Activated gamma-delta T cell treated with Interleukin-2 at 50 U/mL for 16 hours (primary cell): ENCODE results near the gene SEC14L1.
A peak's percentile ranks its signal among the peaks of the same experiment; 100 is the strongest.

Experiments
- DNase-seq: peaks from one replicate; pipeline ENCODE4 v3.0.0-alpha.2; 2020

Gene SEC14L1

DNA sequence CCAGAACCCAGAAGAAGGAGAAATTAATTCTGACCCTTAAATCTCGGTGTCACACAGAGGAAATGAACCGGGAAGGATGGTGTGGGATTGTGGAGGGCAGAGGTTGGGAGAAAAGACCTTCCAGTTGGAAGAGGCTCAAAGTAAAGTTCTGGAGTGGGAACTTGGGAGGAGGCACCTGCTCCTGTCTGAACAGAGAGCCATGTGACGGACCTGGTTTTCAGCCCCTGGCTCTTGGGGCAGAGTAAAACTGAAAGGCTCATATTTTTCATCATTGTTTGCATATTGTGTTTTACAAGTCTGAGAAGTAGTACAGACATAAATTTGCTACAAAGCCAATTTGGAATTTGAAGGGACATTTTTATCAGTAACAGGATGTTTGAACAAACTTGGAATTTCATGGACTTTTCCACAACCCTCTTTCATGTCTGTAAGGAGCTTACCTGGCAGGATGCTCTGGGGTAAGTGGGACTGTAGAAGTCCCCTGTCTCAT is 24.4 kb upstream of the SEC14L1 start:
- DNase-seq, result no peak

DNA sequence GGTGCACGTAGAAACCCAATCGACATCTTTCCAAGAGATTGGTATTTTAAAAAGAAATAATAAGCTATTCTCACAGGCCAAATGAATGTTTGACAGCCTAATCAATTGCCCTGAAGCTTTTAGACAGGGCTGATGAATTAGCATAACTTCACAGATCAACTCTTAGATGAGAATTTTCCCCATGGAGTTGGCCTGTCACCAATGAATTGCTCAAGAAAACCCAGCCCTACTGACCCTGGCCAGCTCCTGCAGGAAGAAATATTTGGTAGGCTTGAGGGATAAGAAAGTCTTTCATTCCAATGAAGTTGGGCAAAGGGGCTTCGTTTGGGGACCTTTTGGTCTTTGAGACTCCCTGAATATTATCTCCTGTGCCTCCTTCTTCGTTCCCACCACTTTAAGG is 23.4 kb upstream of the SEC14L1 start:
- DNase-seq, result no peak

DNA sequence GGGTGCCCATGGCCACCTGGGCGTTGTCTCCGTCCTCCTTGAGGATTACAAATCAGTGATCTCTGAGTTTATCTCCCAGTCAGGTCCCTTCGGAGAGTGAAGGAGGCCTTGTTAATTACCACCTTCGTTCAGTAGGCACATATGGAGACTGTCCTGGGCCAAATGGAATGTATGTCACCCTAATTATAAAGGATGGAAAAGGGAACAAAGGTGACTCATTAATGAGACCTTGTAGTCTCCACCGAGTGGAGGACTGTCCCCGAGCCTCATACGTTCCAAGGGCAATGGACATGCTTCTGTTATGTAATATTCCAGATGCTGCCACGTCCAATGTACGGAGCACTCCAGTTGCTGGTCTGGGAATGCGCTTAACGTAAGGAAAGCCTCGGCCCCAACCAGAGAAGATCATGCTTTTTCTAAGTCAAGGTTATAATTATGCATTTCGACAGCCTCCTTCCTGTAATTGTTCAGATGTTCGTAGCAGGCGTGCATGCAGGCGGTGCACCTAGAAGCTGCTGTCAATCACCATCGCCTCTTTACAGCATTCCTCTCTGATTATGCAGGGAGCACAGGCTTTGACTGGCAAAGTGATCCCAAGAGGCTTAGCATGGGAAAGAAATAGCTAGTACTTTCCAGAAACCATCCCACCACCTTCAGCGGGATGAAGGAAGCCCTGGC is 22.4 kb upstream of the SEC14L1 start:
- DNase-seq, result no peak

DNA sequence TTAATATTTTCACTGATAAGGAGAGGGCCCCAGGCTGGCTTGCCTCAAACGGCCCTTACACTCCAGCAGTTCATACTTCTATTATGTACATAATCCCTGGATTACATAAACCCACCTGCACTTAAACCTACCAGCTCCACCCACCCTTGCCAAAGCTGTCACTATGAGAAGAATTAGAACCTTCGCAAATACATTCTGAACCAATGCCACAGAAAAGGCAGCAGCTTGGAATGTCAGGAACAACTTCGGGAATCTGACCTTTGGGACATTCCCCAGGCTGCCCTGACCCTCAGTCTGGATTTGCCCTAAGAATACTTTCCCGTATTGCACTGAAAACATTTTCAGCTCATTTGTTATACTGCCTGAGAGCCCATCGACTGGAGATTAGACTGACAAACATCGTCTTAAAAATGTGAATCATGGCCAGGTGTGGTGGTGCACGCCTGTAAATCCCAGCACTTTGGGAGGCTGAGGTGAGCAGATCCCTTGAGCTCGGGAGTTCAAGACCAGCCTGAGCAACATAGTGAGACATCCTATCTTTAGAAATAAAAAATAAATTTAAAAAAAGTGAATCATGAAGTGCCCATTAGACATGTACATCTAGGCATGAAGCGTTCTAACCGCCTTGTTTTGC is 21.0 kb upstream of the SEC14L1 start:
- no peak for DNase-seq

DNA sequence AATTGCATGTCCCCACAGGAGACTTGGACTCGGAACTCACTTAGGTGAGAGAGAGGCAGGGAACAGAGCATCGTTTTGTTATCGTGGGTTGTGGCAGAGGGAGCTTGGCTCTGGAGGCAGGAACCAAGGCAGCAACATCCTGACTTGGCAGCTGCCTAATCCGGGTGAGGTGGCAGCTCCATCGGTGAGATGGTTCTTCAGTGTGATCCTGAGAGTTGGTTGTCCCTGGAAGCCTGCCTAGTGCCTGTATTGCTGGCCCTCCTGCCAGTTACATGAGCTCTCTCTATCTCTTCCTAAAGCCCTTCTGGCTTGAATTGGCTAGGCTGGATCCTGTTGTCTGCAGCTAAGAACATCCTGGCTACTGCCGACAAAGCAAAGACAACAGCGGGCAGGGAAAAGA is 19.9 kb upstream of the SEC14L1 start:
- no peak for DNase-seq

DNA sequence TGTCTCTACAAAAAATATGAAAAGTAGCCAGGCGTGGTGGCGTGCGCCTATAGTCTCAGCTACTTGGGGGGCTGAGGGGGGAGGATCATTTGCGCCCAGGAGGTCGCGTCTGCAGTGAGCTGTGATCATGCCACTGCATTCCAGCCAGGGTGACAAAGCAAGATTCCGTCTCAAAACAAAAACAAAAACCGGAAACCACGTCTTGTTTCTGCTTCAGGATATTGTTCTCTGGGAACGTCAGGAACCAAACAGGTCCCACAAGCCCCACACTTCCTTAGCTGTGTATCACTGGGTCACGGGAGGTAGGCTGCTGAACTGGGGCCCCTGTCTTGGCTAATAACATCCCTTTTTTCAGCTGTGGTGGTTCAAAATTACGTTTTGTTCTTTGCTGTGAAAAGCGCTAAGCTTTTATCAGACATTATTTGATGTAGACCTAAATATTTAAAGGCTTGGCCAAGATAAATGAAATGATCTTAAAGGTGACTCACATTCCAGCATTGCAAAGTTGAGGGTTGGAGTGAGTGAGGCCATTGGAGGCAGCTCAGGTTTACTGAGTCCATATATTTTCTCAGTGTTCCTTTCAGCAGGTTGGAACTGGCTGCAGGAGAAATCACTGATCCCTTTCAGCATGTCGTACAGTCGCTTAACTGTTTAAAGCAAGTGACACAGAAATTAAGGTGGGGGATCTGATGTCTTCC is 16.4 kb upstream of the SEC14L1 start:
- no peak for DNase-seq

DNA sequence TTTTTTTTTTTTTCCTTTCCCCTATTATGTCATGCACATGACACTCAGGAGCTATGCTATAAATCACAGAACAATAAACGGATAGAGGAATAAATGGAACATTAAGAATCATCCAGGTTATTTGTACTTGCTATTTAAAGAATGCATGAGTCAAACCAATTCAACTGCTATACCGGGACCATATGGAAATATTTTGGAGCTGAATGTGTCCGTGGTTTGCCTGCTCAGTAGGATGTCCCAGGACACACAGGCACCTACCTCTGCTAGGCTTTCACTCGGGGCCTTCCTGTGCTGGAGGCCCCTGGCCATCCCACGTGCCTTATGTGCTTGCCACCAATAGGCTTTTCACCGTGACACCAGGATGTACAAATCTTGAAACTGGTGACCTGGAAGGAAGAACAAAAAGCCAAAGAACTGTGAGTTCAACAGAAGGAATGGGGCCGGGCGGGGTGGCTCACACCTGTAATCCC is 15.3 kb upstream of the SEC14L1 start:
- no peak for DNase-seq

DNA sequence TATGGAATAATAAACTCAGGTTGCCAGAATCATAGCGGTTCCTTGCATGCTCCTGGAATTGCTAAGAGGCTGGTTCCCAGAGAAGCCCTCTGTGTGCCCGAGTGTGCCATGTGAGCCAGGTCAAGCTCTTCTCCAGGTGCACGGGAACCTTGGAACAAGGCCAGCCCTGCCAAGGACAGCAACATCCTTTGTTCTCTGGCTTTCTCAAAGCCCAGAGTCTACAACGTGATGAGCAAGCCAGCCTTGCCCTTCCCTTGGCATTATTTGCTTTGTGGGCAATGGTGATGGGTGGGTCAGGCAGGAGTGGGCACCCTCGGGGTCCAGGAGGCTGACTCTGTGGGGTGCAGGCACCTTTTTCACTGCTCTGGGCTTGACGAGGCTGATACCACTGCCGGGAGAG is 14.2 kb upstream of the SEC14L1 start:
- DNase-seq, result no peak

DNA sequence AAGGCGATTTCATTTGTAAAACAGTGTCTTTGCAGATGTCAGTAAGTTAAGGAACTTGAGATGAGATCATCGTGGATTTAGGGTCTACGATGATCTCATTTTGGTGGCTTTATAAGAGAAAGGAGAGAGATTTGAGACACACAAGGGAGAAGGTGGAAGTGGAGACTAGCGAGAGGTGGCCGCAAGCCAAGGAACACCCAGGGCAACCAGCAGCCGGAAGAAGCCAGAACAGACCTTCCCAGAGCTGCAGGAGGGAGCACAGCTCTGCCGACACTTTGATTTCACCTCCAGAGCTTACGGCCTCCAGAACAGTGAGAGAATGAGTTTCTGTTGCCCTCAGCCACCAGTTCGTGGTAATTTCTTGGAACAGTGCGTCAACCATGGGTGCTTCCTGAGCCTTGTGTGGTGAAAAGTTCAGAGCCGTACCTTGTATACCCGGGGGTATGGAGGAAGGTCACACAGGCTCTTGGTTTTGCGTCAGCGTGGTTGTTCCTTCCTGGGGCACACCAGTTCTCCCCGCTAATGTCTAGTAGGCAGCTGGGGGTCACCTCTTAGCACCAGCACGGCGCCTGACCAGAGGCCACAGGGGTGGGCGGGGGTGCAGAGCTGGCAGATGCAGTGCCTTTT is 12.9 kb upstream of the SEC14L1 start:
- DNase-seq, result peak; percentile 62

DNA sequence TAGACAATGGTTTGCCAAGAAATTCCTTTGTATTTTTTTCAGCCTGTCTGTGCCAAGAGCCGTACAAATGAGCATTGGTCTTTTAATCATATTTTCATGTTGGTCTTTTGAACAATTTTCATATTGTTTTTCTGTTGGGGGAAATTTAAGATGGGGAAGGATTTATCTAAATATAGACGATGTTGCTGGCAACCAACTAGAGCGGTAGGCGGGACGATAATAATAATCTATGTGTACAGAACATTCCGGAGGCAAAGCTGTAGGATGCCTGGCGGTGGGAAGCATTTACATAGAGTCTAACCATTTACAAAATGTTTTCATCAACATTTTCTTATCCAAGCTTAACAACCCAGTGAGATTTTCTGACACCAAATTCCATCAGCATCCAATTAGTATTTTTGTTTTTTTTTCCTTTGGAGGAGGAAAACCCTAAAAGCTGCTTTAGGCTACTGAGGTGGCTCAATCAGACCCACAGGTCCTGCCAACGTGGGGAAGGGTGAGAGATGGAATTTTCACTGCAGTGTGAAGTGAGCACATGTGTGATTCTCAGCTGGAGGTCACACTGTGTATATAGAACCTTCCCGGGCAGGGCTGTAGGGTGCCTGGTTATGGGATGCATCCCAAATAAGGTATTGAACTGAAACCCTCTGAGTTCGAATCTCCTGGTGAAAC is 11.7 kb upstream of the SEC14L1 start:
- DNase-seq, result no peak

DNA sequence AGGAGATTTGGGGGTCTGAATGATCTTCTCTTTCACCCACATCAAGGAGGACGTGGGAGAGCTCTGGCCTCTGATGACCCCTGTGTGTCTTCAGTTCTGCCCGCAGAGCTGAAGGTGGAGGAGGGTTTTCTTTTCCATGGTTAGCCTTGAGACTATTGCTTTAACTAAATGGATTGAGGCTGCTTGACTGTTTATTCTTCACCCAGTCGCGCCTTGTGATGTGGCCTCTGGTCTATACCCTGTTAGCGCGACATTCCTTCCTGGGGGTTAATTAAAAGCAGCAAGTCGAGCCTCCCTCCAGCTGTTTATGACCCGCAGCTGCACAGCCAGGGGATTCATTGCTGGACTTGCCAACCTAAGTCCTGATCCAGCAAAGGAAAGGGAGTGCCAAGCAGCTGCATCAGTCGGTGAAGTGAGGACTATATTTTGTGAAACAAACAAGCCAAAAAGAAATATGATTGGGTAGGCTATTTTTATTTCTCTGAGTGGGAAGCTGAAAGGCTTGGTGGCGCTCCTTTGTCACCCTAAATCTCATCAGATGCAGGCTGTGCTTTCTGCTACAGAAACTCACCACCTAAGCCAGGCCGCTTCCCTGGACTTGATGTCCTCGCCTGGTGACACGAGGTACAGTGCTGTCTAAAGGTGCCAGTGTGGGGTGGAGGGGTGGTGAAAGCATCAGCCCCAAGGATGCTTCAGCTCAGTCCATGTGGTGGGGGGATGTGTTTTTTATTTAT is 11.0 kb upstream of the SEC14L1 start:
- DNase-seq, result no peak

DNA sequence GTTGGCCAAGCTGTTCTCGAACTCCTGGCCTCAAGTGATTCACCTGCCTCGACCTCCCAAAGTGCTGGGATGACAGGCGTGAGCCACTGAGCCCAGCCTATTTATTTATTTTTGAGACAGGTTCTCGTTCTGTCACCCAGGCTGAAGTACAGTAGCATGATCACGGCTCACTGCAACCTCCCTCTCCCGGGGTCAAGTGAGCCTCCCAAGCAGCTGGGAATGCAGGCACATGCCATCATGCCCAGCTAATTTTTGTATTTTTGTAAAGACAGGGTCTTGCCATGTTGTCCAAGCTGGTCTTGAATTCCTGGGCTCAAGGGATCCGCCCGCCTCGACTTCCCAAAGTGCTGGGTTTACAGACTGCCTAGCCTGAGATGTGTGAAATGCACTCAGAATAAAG is 10.2 kb upstream of the SEC14L1 start:
- DNase-seq, result no peak

DNA sequence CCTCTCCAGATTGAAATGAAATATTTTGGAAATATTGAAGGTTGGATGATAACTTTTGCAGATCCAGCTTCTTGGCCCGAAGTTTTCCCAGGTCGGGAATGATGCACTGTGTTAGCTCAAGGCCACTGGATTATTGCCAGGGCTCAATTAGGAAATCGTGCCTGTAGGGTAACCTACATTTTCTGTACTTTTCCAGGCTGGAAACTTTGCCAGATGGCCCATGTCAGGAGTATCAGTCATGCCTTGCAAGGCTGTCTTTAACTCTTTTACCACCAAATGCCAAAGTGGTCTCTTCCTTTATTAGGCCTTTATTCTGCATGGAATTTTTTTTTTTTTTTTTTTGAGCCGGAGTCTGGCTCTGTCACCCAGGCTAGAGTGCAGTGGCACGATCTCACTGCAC is 8.9 kb upstream of the SEC14L1 start:
- DNase-seq, result no peak

DNA sequence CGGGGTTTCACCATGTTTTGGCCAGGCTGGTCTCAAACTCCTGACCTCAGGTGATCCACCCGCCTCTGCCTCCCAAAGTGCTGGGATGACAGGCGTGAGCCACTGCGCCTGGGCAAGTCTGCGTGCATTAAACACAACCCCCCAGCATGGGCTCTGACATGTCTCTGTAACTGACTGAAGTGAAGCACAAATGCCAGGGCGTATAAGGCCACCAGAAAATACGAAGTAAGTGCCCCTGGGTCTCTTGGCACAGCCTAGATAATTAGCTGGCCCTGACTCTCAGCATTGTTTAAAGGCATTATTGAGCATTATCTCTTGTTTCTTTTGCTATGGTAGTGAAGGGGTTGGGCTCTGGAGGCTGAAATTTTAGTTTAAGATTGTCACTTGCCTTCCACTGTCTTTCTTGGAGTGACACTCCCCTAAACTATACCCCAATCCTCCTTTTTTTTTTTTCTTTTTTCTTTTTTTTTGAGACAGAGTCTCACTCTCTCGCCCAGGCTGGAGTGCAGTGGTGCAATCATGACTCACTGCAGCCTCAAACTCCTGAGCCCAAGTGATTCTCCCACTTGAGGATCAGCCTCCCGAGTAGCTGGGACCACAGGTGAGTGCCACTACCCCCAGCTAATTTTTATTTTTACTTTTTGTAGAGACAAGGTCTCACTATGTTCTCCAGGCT is 8.2 kb upstream of the SEC14L1 start:
- DNase-seq, result no peak

DNA sequence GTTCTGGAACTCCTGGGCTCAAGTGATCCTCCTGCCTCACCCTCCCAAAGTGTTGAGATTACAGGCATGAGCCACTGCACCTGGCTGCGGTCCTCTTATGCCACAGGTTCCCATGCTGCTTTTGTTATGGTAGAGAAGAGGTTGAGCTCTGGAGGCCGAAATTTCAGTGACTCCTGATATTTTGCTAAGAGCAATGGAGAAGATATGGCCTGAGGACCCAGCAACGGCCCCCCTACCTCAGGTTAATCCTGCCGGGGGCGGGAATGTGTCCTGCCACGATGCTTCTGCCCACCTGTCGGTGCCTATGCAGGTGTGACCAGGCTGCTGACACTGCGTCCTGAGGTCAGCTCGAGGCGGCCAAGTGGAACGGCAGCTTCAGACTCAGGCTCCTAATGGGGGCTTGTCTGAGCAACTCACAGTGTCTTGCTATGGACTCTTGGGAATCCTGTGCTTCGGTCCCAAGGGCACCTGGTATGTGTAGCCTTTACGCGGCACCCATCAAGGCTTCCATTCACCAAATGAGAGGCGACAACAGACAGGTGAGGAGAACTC is 7.6 kb upstream of the SEC14L1 start:
- no peak for DNase-seq

DNA sequence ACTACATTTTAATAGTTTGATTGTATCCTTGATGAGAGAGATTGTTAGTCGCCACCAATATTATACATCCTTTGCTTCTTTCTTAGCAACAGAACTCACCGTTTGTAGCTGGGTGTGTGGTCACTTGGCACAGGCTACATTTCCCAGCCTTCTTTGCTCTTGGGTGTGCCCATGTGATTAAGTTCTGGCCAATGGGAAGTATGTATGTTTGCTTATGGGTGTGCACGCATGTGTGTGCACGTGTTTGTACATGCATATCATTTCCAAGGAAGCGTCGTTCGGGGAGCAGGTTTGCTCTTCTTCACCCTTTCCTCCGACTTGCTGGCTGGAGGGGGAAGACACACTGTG is 4.4 kb upstream of the SEC14L1 start:
- DNase-seq, result no peak

DNA sequence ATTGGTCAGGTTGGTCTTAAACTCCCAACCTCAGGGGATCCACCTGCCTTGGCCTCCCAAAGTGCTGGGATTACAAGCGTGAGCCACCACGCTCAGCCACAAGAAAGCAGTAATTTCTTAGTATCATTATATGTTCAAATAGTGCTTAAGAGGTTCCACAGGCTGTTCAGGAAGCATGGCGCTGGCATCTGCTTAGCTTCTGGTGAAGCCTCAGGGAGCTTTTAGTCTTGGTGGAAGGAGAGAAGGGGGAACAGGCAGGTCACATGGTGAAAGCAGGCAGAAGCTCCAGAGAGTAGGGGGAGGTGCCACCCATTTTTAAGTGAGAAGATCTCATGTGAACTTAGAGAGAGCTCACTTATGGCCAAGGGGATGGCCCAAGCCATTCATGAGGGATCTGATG is 3.7 kb upstream of the SEC14L1 start:
- no peak for DNase-seq

DNA sequence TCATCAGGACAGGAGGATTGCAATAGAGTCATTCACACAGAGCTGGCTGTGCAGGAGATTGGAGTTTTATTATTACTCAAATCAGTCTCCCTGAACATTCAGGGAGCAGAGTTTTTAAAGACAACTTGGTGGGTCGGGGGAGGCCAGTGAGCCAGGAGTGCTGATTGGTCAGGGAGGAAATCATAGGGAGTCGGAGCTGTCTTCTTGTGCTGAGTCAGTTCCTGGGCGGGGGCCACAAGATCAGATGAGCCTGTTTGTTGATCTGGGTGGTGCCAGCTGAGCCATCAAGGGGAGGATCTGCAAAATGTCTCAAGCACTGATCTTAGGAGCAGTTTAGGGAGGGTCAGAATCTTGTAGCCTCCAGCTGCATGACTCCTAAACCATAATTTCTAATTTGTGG is 2.9 kb upstream of the SEC14L1 start:
- DNase-seq, result peak; percentile 19

DNA sequence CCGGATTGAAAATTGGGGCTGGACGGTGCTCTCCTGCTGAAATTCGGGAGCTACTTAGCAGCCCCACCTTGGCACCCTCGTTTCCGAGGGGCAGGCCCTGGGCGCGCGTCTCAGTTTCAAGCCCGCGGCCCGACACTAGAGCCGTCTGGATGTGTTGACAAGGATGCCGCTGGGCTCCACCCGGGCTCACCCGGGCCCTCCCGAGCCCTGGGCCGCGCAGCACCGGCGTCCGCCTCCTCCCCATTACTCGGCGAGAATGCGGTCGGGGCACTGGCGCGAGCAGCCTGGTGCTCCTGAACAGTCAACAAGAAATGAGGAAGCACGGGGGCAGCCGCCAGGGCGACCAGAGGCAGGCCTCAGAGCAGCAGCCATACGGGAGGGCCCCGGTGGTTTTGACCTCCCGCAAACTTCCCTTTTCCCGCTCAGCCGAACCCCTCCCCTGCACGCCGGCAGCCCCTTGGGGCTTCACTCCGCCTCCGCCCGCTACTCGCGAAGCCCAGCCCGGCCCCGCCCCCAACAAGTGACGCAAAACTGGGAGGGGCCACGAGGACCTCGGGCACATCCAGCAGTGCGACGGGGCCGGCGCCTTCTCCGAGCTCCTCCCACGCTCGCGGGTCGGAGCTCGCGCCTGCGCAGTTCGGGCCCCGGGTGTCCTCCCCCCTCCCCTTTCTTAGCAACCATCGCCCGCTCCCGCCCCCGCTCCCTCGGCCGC is 447 bp upstream of the SEC14L1 start:
- DNase-seq, result peak; percentile 100

DNA sequence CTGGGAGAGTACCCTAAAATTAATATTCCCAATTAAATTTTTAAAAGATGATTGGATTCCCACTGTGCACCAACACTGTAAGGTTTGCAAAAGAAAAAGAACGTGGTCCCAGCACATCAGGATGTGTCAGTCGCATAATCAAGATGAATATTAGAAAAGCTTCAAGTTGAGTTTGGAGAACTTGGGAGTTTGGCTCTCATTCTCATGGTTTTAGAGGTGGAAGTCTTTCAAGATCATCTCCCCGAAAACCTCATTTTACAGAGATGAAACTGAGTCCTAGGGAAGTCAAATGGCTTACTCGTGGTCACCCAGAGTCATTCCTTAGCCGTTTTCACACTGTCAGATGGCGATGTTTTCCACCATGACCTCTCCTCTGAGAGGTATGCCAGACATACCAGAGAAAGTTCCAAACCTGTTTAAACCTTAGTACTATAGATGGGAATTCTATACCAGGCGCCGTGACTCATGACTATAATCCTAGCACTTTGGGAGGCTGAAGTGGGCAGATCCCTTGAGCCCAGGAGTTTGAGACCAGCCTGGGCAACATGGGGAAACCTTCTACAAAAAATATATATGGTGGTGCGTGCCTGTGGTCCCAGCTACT is 1.2 kb downstream of the SEC14L1 start:
- no peak for DNase-seq
